Osteoblast (primary cell): Measurements from ENCODE around the gene TERB2. TPM values are rescaled to one million over a fixed set of nuclear protein-coding genes. Genes with fewer than 3 reads are reported as not detected.
"Not testable (repeated sequence)": the region's sequence is repeated elsewhere in the genome, so short reads cannot be mapped to it uniquely, and the experiment has no call there.

ENCODE experiments used
- DNase-seq: peaks from one replicate; pipeline ENCODE4 v3.0.0; 2011; ENCODE audit warnings: low spot score, mixed read lengths; ENCODE audit not compliant: insufficient read length; ENCODE audit errors: missing footprints
- H2AFZ ChIP-seq: 2 replicates; pipeline ENCODE4 v1.6.0; 2011; ENCODE audit warnings: mild to moderate bottlenecking, low read length
- H3K27ac ChIP-seq: 2 replicates; pipeline ENCODE4 v1.5.1; 2011; ENCODE audit warnings: mild to moderate bottlenecking, low read depth, low read length, moderate library complexity
- H3K27me3 ChIP-seq: 2 replicates; pipeline ENCODE4 v1.6.0; 2012; ENCODE audit warnings: mild to moderate bottlenecking, control low read depth, inconsistent platforms, low read length, moderate library complexity; ENCODE audit not compliant: insufficient read depth
- H3K36me3 ChIP-seq: 2 replicates; pipeline ENCODE4 v1.5.1; 2011; ENCODE audit warnings: mild to moderate bottlenecking, low read length, control low read depth, moderate library complexity; ENCODE audit not compliant: insufficient read depth
- H3K4me1 ChIP-seq: 2 replicates; pipeline ENCODE4 v1.5.1; 2011; ENCODE audit warnings: mild to moderate bottlenecking, low read length, control low read depth, moderate library complexity; ENCODE audit not compliant: insufficient read depth
- H3K4me2 ChIP-seq: 2 replicates; pipeline ENCODE4 v1.6.0; 2011; ENCODE audit warnings: mild to moderate bottlenecking, low read length; ENCODE audit not compliant: insufficient read depth
- H3K4me3 ChIP-seq: fragments of 200-600 bp; sonication (generic); 3 replicates; pipeline ENCODE4 v1.5.1; 2012; ENCODE audit warnings: mild to moderate bottlenecking, low read length, inconsistent platforms; ENCODE audit not compliant: insufficient read depth
- H3K79me2 ChIP-seq: 2 replicates; pipeline ENCODE4 v1.6.0; 2012; ENCODE audit warnings: mild to moderate bottlenecking, low read length, control low read depth, inconsistent platforms; ENCODE audit not compliant: insufficient read depth
- H3K9me3 ChIP-seq: 2 replicates; pipeline ENCODE4 v1.5.1; 2011; ENCODE audit warnings: low read depth, low read length, control low read depth
- H4K20me1 ChIP-seq: 2 replicates; pipeline ENCODE4 v1.6.0; 2012; ENCODE audit warnings: mild to moderate bottlenecking, low read length, control low read depth; ENCODE audit not compliant: insufficient read depth
- CTCF ChIP-seq: IDR thresholded peaks from 2 replicates; pipeline ENCODE4 v1.5.1; 2011; ENCODE audit warnings: mild to moderate bottlenecking, low read depth, low read length, moderate library complexity; ENCODE audit errors: extremely low read depth
- total RNA-seq: library from RNA; depleted of rRNA; stranded (reverse); fragments of >200 nt; gene quantifications from 2 replicates; pipeline ENCODE4 v1.2.3, GENCODE V29; 2012

Gene TERB2
- total RNA-seq, 1 donor = not detected

- no peaks in the 10 kb centered on the region for H3K27me3 ChIP-seq
- H3K36me3 ChIP-seq = no peaks in the 10 kb centered on the region
- no peak for DNase-seq
- H3K4me3 ChIP-seq = no peak overlapping the region
- H3K9me3 ChIP-seq = no peaks in the 10 kb centered on the region
- H3K4me1 ChIP-seq = no peaks in the 10 kb centered on the region
- no peak overlapping the region for H3K27ac ChIP-seq
- no peak overlapping the region for H3K4me2 ChIP-seq
- TF ChIP-seq CTCF = no peak
- no peaks in the 10 kb centered on the region for H4K20me1 ChIP-seq
- no peaks in the 10 kb centered on the region for H3K79me2 ChIP-seq
- no peak overlapping the region for H2AFZ ChIP-seq
Observed at GRCh38 chr15:45009046-45009445, 52.6 kb downstream of the TERB2 start.

DNA sequence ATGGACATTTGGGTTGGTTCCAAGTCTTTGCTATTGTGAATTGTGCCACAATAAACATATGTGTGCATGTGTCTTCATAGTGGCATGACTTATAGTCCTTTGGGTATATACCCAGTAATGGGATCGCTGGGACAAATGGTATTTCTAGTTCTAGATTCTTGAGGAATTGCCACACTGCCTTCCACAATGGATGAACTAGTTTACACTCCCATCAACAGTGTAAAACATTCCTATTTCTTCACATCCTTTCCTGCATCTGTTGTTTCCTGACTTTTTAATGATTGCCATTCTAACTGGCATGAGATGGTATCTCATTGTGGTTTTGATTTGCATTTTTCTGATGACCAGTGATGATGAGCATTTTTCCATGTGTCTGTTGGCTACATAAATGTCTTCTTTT, 58.6 kb downstream of the TERB2 start:
- not testable (repeated sequence) for H3K27me3 ChIP-seq, DNase-seq, H3K4me3 ChIP-seq, H3K36me3 ChIP-seq, H3K79me2 ChIP-seq, H4K20me1 ChIP-seq, H3K4me1 ChIP-seq, H3K4me2 ChIP-seq, H3K9me3 ChIP-seq, H3K27ac ChIP-seq, H2AFZ ChIP-seq

- not testable (repeated sequence) for H3K27me3 ChIP-seq, H3K9me3 ChIP-seq, H2AFZ ChIP-seq, H3K79me2 ChIP-seq, H3K4me3 ChIP-seq, H4K20me1 ChIP-seq, H3K36me3 ChIP-seq, DNase-seq, H3K27ac ChIP-seq, H3K4me2 ChIP-seq
- H3K4me1 ChIP-seq = peaks cover 11% of the 10 kb centered on the region
Observed at GRCh38 chr15:45020222-45020900, 63.9 kb downstream of the TERB2 start.

- not testable (repeated sequence) for H3K4me2 ChIP-seq, H3K79me2 ChIP-seq, DNase-seq, H3K36me3 ChIP-seq, H4K20me1 ChIP-seq, H3K27ac ChIP-seq, H3K9me3 ChIP-seq, H3K4me3 ChIP-seq, H3K27me3 ChIP-seq, H2AFZ ChIP-seq
- peaks cover 11% of the 10 kb centered on the region for H3K4me1 ChIP-seq
Observed at GRCh38 chr15:45020901-45021259, 64.4 kb downstream of the TERB2 start.

DNA sequence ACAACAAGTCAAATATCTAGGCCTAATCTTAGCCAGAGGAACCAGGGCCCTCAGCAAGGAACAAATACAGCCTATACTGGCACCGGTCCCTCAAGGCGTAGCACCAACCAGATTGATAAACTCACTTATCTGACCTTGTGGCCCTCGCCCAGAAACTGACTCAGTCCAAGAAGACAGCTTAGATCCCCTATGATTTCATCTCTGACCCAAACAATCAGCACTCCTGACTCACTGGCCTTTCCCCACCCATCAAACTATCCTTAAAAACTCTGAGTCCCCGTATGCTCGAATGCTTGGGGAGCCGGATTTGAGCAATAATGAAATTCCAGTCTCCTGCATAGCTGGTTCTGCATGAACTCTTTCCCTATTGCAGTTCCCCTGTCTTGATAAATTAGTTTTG, 64.9 kb downstream of the TERB2 start:
- Histone ChIP-seq H3K27ac (no peak overlapping the region), H3K79me2 (no peaks in the 10 kb centered on the region), H4K20me1 (no peaks in the 10 kb centered on the region), H3K27me3 (no peaks in the 10 kb centered on the region), H3K9me3 (no peaks in the 10 kb centered on the region), H3K4me2 (no peak overlapping the region), H2AFZ (no peak overlapping the region), H3K4me1 (peaks cover 11% of the 10 kb centered on the region), H3K4me3 (no peak overlapping the region), H3K36me3 (no peaks in the 10 kb centered on the region)
- no peak for TF ChIP-seq CTCF
- DNase-seq = no peak
